ENCODE measurements around the gene RASEF.

Gene RASEF

DNA sequence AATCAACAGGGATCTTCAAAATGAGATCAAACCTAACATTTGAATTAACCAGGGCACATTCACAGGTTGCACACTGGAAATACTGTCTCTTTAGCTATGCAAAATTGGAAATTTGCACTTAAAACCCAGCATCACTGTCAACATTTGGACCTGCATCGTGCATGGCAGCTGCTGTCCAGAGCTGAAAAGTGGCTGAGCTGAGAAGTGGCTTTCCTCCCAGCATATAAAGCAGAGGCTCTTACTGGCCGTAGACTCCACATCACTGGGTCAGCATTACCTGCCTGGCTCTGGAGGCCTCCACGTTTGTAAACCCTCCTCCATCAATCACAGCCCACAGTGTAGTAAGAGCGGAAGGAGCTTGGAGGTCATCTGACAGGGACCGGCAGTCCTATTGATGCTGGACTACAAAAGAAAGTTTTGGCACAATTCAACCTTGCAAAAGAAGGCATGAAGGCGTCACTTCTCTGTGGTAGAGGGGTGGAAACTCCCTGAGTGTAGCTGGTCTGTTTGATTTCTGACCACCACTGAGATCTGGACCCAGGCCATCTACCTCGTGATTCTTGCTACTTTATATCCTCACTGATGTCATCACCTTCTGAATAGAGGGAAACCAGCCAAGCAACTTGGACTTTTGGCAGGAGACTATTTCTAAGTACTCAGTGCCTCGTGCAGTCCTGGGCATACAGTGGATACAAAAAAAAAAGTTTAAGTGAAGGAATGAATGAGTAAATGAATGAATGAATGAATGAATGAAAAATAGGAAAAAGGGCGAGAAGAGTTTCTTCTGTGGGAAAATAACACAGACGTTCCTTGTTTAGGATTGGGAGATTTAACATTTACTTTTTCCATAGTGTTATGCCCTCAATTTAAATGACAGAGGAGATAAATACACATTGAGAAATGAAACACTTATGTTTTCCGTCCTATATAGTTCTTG is 14.8 kb downstream of the RASEF start:
- no peaks in the 10 kb centered on the region for H3K9me3 Mint-ChIP-seq
- H3K27ac Mint-ChIP-seq, result no peak overlapping the region
- TF ChIP-seq, protein P1, sequence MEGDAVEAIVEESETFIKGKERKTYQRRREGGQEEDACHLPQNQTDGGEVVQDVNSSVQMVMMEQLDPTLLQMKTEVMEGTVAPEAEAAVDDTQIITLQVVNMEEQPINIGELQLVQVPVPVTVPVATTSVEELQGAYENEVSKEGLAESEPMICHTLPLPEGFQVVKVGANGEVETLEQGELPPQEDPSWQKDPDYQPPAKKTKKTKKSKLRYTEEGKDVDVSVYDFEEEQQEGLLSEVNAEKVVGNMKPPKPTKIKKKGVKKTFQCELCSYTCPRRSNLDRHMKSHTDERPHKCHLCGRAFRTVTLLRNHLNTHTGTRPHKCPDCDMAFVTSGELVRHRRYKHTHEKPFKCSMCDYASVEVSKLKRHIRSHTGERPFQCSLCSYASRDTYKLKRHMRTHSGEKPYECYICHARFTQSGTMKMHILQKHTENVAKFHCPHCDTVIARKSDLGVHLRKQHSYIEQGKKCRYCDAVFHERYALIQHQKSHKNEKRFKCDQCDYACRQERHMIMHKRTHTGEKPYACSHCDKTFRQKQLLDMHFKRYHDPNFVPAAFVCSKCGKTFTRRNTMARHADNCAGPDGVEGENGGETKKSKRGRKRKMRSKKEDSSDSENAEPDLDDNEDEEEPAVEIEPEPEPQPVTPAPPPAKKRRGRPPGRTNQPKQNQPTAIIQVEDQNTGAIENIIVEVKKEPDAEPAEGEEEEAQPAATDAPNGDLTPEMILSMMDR (IDR thresholded peaks at IDR 0.05), result no peak
- H3K4me1 Mint-ChIP-seq, result peaks cover 11% of the 10 kb centered on the region
- H3K36me3 Mint-ChIP-seq (ENCODE audit: low read depth), result no peaks in the 10 kb centered on the region
- H3K27me3 Mint-ChIP-seq (ENCODE audit: low read depth, poor library complexity), result no peaks in the 10 kb centered on the region
- no peak overlapping the region for H3K4me3 Mint-ChIP-seq
- no peak for DNase-seq

DNA sequence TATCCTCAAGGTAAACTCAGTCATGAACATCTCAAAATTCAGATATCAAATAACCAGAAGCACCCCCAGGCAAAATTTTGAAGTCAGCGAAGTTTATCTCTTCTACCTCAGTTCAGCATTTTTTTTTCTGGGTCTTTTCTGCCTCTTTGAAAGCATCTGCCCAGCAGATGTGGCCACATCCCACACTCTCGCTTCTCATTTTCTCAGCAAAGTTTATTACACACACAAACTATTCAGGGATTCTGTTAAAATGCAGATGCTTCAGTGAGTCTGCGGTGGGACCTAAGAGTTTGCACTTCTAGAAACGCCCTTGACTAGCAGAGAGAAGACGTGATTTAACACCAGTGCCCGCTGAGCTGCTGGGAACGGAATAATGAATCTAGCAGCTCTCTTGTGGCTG is 19.3 kb downstream of the RASEF start:
- H3K4me3 Mint-ChIP-seq, result no peak overlapping the region
- TF ChIP-seq, protein P1 (IDR thresholded peaks at IDR 0.05), result no peak
- H3K27ac Mint-ChIP-seq, result peak overlapping the region; percentile 18
- H3K36me3 Mint-ChIP-seq (ENCODE audit: low read depth), result peaks cover 4% of the 10 kb centered on the region
- H3K4me1 Mint-ChIP-seq, result peaks cover 27% of the 10 kb centered on the region
- H3K9me3 Mint-ChIP-seq, result peaks cover 13% of the 10 kb centered on the region
- peaks cover 5% of the 10 kb centered on the region for H3K27me3 Mint-ChIP-seq (ENCODE audit: low read depth, poor library complexity)
- no peak for DNase-seq

DNA sequence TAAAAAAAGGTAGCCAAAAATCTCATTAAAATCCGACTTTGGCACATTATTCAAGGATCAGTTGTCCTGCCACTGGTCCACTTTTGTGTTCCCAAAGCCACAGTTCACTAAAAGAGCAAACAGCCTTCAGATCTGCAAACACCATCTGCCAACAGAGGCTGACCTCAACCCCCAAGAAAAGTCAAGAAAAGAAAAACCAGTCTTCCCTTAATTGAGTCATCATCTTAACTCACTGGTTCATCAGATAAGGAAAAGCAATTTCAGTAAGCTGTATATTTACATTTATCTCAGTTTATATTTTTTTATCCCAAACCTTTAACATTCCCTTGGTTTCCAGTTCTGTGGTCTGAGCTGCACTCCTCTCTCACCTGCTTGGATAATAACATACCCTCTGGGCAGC is 21.2 kb downstream of the RASEF start:
- peaks cover 13% of the 10 kb centered on the region for H3K9me3 Mint-ChIP-seq
- no peak for DNase-seq
- H3K4me3 Mint-ChIP-seq, result no peak overlapping the region
- no peak overlapping the region for H3K27ac Mint-ChIP-seq
- peaks cover 4% of the 10 kb centered on the region for H3K36me3 Mint-ChIP-seq (ENCODE audit: low read depth)
- H3K4me1 Mint-ChIP-seq, result peaks cover 27% of the 10 kb centered on the region
- H3K27me3 Mint-ChIP-seq (ENCODE audit: low read depth, poor library complexity), result peaks cover 5% of the 10 kb centered on the region
- TF ChIP-seq, protein P1 (IDR thresholded peaks at IDR 0.05), result no peak

DNA sequence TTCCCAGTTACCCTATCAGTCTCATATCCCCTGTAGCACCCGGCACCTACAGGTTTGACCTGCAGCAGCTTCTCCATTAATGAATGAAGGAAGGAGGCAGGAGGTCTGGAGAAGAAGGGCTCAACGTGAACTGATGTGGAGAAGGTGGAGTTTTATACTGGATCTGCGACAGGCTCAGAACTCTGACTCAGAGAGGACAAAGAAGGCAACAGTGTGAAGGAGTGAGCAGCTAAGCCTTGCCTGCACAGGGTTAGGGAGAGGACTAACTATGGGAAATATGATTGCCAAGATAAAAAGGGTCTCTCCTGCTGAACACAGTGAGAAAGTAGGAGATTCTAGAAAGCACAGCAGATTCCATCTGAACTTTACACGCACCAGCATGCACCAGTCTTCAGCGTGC is 23.6 kb downstream of the RASEF start:
- TF ChIP-seq, protein P1 (IDR thresholded peaks at IDR 0.05), result no peak
- H3K27ac Mint-ChIP-seq, result peak overlapping the region; percentile 40
- no peak for DNase-seq
- peaks cover 27% of the 10 kb centered on the region for H3K4me1 Mint-ChIP-seq
- peaks cover 5% of the 10 kb centered on the region for H3K27me3 Mint-ChIP-seq (ENCODE audit: low read depth, poor library complexity)
- no peak overlapping the region for H3K4me3 Mint-ChIP-seq
- peaks cover 13% of the 10 kb centered on the region for H3K9me3 Mint-ChIP-seq
- H3K36me3 Mint-ChIP-seq (ENCODE audit: low read depth), result peaks cover 4% of the 10 kb centered on the region

DNA sequence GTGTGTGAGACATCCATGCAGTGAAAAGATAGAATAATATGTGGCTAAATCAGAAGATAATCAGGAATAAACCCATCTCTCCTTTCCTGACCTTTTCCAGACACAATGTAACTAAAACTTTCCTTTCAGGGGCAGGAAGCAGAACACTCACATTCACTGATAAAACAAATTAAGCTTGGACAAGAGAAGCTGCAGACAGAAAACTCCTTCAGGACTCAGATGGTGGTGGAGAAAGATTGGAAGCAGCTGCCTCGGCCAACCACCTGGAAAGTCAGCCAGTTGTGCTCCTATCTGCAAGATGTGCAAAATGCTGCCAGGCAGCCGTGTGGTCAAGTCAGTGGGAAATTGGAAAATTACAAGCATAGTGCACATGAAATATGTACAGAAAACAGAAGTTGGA is 26.9 kb downstream of the RASEF start:
- TF ChIP-seq, protein P1 (IDR thresholded peaks at IDR 0.05), result no peak
- Mint-ChIP-seq H3K27me3 (ENCODE audit: low read depth, poor library complexity) (peaks cover 2% of the 10 kb centered on the region), H3K9me3 (peaks cover 14% of the 10 kb centered on the region), H3K4me3 (no peak overlapping the region), H3K27ac (no peak overlapping the region), H3K4me1 (no peaks in the 10 kb centered on the region), H3K36me3 (ENCODE audit: low read depth) (peaks cover 4% of the 10 kb centered on the region)
- DNase-seq, result no peak

DNA sequence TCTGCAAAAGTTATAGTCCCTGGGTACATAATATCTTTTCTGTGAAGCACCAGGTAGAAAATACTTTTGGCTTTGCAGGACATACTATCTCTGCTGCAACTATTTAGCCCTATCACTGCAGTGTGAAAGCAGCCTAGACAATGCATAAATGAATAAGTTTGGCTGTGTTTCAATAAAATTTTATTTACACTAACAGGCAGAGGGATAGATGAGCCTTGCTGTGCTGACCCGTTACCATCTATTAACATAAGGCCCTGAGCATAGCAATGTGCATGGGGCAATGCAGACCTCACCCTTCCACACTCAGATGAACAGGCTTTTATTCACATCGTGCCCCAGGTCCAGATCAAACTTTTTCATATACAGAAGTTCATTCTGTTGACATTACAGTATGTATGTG is 27.8 kb downstream of the RASEF start:
- peaks cover 2% of the 10 kb centered on the region for H3K27me3 Mint-ChIP-seq (ENCODE audit: low read depth, poor library complexity)
- no peak overlapping the region for H3K27ac Mint-ChIP-seq
- no peaks in the 10 kb centered on the region for H3K4me1 Mint-ChIP-seq
- DNase-seq, result no peak
- peaks cover 21% of the 10 kb centered on the region for H3K9me3 Mint-ChIP-seq
- H3K4me3 Mint-ChIP-seq, result no peak overlapping the region
- TF ChIP-seq, protein P1 (IDR thresholded peaks at IDR 0.05), result no peak
- H3K36me3 Mint-ChIP-seq (ENCODE audit: low read depth), result peaks cover 4% of the 10 kb centered on the region

Data from nephron progenitor cell (in vitro differentiated cells).